Tibial nerve (tissue), 4 donors: ENCODE results near the gene CCDC112. TPM values are rescaled to one million over a fixed set of nuclear protein-coding genes. Genes with fewer than 3 reads are reported as not detected.

Experiments used
- DNase-seq, 2 donors: peaks; one replicate each; pipeline ENCODE4 v3.0.0-alpha.2; 2019; ENCODE audit warnings: low spot score in 2 of 2
- H3K27ac ChIP-seq, 4 donors: fragments of 200-600 bp; sonication (generic) in 3 of 4; one replicate each; pipeline ENCODE4 v1.5.1; 2017 to 2019; ENCODE audit warnings: mild to moderate bottlenecking in 1 of 4
- H3K27me3 ChIP-seq, 2 donors: fragments of 200-600 bp; sonication (generic) in 1 of 2; one replicate each; pipeline versions ENCODE4 v1.5.1 to v1.6.0; 2017 to 2019
- H3K36me3 ChIP-seq, 3 donors: fragments of 200-600 bp; sonication (generic); one replicate each; pipeline ENCODE4 v1.5.1; 2018 to 2019
- H3K4me1 ChIP-seq, 4 donors: fragments of 200-600 bp; sonication (generic) in 3 of 4; one replicate each; pipeline ENCODE4 v1.5.1; 2017 to 2019
- H3K4me3 ChIP-seq, 4 donors: fragments of 200-600 bp; sonication (generic) in 3 of 4; one replicate each; pipeline ENCODE4 v1.5.1; 2017 to 2019; ENCODE audit warnings: mild to moderate bottlenecking in 1 of 4, moderate library complexity in 1 of 4
- H3K9me3 ChIP-seq, 4 donors: fragments of 200-600 bp; sonication (generic) in 3 of 4; one replicate each; pipeline ENCODE4 v1.5.1; 2017 to 2019
- CTCF ChIP-seq, 5 experiments: fragments of 200-600 bp in 3 of 5; fragments of 450-650 bp in 2 of 5; sonication (generic) in 3 of 5; IDR thresholded peaks; one replicate each; pipeline ENCODE4 v1.5.1; 2016 to 2019; ENCODE audit warnings: antibody characterized with exemption in 5 of 5, mild to moderate bottlenecking in 3 of 5, moderate library complexity in 2 of 5
- EP300 ChIP-seq, 2 donors: sonication (generic); formaldehyde crosslinking; IDR thresholded peaks; one replicate each; pipeline ENCODE4 v1.6.1; 2017; ENCODE audit warnings: antibody characterized with exemption in 2 of 2, mild to moderate bottlenecking in 1 of 2
- POLR2A ChIP-seq, 2 donors: fragments of 450-650 bp; IDR thresholded peaks; one replicate each; pipeline ENCODE4 v1.6.1; 2017; ENCODE audit warnings: antibody characterized with exemption in 2 of 2, mild to moderate bottlenecking in 2 of 2, moderate library complexity in 2 of 2
- WGBS, 2 donors: methylation state at CpG; one replicate each; pipeline ENCODE4 v1.1.5; 2018; 5-methylcytosine and 5-hydroxymethylcytosine counted together
- small RNA-seq: library from RNA; depleted of rRNA; stranded (forward); fragments of <200 nt; gene quantifications from one replicate; pipeline ENCODE3, GENCODE V24; 2016
- total RNA-seq, 4 donors: library from RNA; depleted of rRNA; stranded (reverse); fragments of >200 nt; gene quantifications; one replicate each; pipeline ENCODE4 v1.1.0, GENCODE V29; 2016

CCDC112 gene
- total RNA-seq, 4 donors from 2014 or later, result 5.7 to 15.0 (median 13.8) TPM

GRCh38 chr5:115231598-115231997, 64.9 kb downstream of the CCDC112 start:
- Histone ChIP-seq H3K9me3 (no peaks in the 10 kb centered on the region), H3K4me1 (no peaks in the 10 kb centered on the region), H3K27me3 (no peaks in the 10 kb centered on the region), H3K27ac (no peak overlapping the region), H3K4me3 (no peak overlapping the region), H3K36me3 (peaks cover 2 to 49% (median 4%) of the 10 kb centered on the region in 3 donors)
- no peak for DNase-seq
- TF ChIP-seq CTCF (IDR thresholded peaks at IDR 0.05), result no peak
- no peak for TF ChIP-seq EP300 (IDR thresholded peaks at IDR 0.05)
- TF ChIP-seq POLR2A (IDR thresholded peaks at IDR 0.05), result no peak
- WGBS, 2 donors, result 85 to 90% methylated on average over 4 of the region's 4 CpGs

- DNase-seq, result no peak
- Histone ChIP-seq H3K36me3 (peaks cover 2 to 55% (median 4%) of the 10 kb centered on the region in 3 donors), H3K27me3 (no peaks in the 10 kb centered on the region), H3K9me3 (no peaks in the 10 kb centered on the region), H3K4me1 (no peaks in the 10 kb centered on the region), H3K27ac (no peak overlapping the region), H3K4me3 (no peak overlapping the region)
- 92 to 95% methylated on average over 1 of the region's 1 CpG for WGBS, 2 donors
- TF ChIP-seq CTCF (IDR thresholded peaks at IDR 0.05) (no peak), EP300 (IDR thresholded peaks at IDR 0.05) (no peak), POLR2A (IDR thresholded peaks at IDR 0.05) (no peak)
Observed at GRCh38 chr5:115229606-115230005, 66.8 kb downstream of the CCDC112 start.

- TF ChIP-seq CTCF (IDR thresholded peaks at IDR 0.05), result no peak
- TF ChIP-seq POLR2A (IDR thresholded peaks at IDR 0.05), result no peak
- no peak for TF ChIP-seq EP300 (IDR thresholded peaks at IDR 0.05)
- no peaks in the 10 kb centered on the region for H3K9me3 ChIP-seq
- no peak overlapping the region for H3K4me3 ChIP-seq
- no peak for DNase-seq
- 91 to 100% methylated on average over 1 of the region's 1 CpG for WGBS, 2 donors
- no peak overlapping the region for H3K27ac ChIP-seq
- peaks cover 0 to 68% (median 2%) of the 10 kb centered on the region in 3 donors for H3K36me3 ChIP-seq
- no peaks in the 10 kb centered on the region for H3K4me1 ChIP-seq
- H3K27me3 ChIP-seq, result no peaks in the 10 kb centered on the region
Observed at GRCh38 chr5:115227281-115227680, 69.2 kb downstream of the CCDC112 start.

Small RNA genes lying within 50 kb of the gene (small RNA-seq; reads per million reads assigned to genes)
- not detected for gene HMGN1P15

Other genes with a start within 250 kb of the CCDC112 start
- gene TRIM36, start 126.7 kb downstream of the CCDC112 start, total RNA-seq, result 10 to 100 TPM in 1 of 4 donors, 1 to 10 TPM in 3; 1.5 to 12.7 (median 3.7) TPM
- 10 to 100 TPM in 3 of 4 donors, 1 to 10 TPM in 1; 5.5 to 13.2 (median 10.4) TPM for gene PGGT1B, start 33.8 kb downstream of the CCDC112 start, total RNA-seq
- gene FEM1C, start 248.1 kb upstream of the CCDC112 start, total RNA-seq, result 10 to 100 TPM; 16.9 to 24.5 (median 20.3) TPM